EH (cell line): ENCODE results near the gene PTPRO.
"Not testable (repeated sequence)": the region's sequence is repeated elsewhere in the genome, so short reads cannot be mapped to it uniquely, and the experiment has no call there.

Source experiments
- DNase-seq: peaks from one replicate; pipeline ENCODE4 v3.0.0-alpha.2; 2015; ENCODE audit warnings: low read depth

PTPRO gene

DNA sequence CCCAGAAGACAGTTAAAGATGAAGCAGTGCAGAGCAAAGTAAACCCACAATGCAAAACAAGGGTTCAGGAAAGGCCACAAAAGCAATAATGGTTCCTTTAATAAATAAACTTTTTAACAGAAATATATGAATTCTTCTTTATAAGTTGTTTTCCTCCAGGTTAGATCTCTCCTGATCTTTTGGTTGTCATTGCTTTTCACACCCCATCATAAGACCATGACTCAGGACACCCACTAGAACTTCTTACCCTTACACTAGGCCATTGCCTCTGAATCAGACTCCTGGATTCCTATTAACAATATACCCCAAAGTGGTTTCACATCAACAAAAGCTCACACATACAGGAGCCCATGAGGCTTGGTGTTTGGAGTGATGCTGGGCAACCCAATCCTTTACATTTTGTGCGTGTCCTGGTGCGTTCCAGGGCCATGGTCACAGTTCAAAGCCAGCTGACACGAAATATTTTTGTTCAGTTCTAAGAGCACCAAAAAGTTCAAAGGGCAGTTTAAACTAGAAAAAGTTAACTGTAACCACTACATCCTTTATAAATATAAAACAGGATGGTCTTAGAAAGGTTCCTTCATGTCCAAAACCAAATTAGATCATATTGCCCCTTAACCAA, 279.9 kb downstream of the PTPRO start:
- DNase-seq = no peak

DNA sequence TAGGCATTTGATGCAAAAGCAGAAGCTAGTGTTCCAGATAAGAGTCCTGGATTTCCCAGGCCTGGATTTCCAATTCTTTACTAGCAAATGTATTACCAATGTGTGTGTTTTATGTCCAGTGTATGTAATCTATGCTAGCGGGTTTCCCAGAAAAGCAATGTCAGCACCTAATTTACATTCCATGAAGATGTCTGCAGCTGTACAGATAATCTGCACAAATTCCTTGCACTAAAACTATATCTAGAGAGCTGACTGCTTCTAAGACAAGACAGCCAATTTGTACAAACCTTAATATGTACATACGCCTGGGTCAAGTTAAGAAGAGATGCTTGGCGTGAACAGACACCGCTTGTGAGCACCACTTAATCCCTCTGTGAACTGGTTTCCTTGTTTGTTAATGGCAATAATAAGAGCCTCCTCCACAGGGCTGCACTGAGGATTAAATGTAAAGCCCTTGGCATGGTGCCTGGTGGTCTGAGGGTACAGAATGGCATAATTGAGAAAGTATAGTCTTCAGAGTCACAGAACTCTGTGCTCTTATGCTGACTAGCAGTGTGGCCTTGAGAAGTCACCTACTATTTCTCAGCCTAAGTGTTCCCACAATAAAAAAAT, 281.3 kb downstream of the PTPRO start:
- DNase-seq = no peak

DNA sequence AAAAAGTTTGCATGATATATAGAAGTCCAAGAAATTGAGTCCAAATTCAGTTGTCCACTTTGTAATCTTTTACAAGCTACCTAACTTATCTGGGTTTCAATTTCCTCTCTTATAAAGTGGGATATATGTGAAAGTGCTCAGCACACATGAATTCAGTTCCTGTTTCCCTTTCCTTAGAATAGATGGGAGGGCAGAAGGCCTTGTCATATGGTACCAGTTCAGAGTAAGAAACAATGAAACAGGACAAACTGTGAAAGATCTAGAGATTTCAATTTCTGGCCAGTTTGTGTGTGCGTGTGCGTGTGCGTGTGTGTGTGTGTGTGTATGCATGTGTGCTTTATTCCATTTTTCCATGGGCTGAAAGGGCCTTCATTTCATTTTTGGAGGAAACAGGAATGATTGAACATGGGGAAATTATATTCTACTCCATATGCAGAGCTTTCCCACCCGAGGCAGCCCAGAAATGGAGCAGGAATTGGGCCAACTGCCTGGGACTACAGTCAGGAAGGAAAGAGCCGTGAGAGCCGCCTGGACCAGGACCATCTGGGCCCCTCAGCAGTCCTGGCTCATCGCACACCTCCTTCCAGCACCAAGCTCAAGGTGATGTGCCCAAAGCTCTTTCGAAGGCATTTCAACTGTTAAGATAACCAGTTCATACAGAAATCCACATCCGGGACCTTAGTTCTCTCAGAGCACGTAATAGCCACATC, 283.7 kb downstream of the PTPRO start:
- no peak for DNase-seq

DNA sequence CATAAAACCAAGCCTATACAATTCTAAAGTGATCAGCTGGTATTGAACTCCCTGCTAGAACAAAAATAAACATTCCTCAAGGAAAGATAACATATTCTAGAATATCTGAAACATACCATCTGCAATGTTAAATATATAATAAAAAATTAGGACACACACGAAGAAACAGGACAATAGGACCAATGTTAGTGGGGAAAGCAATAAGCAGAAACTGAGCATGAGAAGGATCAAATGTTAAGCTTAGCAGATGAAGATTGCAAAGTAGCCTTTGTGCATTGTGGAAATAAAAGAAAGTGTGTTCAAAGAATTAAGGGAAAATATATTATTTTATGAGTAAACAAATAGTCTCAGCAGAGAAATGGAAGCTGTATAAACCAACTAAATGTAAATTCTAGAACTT, 286.1 kb downstream of the PTPRO start:
- no peak for DNase-seq

DNA sequence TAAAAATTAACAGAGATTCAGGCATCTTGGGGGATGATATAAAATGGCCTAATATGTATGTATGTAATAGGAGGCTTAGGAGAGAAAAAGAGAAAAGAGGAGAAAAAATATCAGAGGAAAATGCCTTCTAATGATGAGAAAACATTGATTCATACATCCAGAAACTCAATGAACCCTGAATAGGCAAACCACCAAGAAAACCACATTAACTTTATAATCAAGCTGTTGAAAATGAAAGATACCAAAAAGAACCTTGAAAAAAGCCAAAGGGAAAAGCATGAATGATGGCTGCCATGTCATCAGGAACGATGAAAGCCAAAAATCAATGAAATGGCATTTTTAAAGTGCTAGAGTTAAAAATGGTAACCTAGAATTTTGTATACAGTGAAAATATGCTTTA, 286.6 kb downstream of the PTPRO start:
- DNase-seq = no peak

DNA sequence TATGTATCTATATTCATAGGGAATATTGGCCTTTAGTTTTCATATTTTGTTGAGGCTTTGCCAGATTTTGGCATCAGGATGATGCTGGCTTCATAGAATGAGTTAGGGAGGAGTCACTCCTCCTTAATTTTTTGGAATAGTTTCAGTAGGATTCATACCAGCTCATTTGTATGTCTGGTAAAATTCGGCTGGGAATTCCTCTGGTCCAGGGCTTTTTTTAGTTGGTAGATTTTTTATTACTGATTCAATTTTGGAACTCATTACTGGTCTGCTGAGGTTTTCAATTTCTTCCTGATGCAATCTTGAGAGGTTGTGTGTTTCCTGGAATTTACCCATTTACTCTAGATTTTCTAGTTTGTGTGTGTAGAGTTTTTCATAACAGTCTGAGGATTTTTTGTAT, 291.7 kb downstream of the PTPRO start:
- peak; percentile 87 for DNase-seq

DNA sequence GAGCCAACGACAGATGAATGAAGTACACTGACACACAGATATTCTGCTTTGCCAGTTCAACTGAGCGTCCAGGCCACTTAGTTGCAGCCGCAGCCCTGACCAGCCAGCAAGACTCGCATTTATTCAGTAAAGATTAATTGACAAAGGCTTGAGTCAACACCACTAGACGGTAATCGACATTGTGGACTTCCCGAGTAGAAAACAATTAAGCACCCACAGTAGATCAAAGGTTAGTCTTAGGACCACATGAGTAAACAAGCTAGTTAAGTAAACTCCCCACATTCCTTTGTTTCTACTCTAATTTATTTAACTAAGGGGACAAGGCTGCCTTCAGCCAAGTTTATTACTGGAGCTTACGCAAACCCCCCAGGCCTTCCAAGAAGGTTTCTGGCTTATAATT, 294.2 kb downstream of the PTPRO start:
- not testable (repeated sequence) for DNase-seq

DNA sequence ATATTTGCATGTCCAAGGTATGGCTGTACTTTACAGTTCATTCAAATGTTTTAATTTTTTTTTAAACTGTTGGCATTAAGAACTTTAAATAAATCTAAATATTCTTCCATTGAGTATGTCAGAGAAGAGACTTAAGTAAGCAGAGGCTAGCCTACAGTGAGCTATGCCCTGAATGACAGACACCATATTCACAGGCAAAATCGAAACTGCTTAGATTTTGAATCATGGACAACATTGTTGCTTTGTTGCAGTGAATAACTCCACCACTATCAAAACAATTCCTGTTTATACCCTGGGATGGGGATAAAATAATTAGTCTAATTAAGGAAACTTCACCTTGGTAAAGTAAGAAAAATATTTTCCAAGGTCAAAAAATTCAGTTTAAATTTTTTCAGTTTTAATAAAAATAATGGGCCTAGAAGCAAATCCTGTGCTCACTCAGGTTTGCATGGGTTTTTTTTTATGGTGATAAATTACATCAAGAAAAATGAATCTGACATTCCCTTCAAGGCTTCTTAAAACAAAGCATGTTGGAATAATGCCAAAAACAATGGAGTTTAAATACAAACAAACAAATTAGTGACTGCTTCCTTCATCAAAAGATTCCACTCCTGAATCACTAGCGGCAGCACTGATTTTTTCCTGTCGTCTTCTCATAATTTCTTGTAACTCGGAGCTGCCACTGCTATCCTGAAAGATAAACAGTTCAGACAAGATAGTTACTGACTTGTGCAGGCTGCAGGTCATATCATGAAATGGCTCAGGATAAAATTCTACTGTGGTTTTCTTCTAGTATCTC, 298.6 kb downstream of the PTPRO start:
- peak; percentile 35 for DNase-seq

DNA sequence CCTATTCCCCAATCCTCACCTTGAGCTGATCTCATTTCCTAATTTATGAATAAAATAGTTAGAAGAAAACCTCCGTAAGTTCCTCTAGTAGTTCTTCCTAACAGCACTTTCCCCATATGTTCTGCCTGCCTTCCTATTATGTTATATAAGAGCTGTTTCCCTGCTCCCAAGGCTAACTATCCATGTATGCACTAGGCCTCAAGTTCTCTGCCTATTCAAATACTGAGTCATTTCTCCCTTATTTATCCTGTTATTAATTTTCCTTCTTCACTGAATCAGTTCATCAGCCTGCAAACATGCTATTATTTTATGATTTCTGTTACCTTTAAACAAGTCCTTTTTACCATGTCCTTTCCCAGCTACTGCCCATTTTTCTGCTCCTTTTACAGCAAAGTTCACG, 302.8 kb downstream of the PTPRO start:
- DNase-seq = no peak

DNA sequence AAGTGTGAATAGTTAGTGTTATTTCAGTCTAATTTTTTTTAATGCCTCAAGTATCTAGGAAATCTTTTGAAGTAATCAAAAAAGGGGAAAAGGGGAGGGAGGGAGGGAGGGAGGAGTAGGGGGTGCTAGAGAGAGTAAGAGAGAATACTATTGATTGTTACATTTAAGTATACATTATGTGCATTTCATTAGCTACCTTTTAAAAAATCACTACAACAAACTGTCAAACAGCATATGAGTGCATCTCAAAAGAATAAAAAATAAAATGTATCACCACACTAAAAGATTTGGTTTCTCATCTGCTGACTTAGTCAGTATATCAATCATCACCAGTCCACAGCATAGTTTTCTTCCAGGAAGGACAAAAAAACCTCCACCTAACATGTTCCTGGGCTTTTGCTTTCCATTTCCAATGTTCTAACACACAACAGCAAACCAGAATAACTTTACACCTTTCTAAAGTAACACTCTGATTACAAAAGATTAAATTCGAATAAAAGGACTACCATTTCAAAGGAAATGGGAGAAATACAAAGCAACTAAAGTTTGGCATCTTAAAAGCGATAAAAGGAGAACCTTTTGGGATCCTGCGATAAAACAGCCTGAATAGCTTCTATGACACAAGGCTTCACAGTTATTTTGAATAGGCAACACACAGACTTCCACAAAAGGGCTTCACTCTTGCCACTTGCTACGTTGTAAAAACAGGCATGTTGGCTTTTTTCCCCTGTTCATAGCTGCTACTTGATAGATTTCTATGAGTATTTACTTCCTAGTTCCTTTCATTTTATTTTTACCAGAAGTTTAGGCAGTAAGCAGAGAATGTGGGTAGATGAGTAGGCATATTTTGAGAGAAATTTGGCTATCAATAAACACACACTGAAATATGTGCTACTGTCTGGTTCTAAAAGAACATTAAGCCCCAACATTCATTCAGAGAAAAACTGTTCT, 306.0 kb downstream of the PTPRO start:
- DNase-seq = peak; percentile 78

DNA sequence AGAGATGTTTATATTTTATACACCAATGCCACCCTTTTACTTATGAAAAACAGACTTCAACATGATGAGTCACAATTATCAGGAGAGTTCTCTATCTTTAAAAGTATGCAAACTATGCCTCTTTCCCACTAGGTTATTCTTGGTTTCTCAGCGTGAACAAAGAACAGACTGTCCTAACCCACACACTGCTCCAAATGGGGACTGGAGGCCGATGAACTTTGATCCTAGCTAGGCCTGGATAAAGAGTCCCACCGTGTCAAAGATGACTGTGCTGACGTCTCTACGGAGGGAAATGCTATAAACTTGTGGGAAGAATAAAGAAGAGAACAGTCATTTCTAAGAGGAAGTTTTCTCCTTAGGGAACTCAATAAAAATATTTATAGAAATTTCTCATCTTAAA, 306.8 kb downstream of the PTPRO start:
- peak; percentile 99 for DNase-seq

DNA sequence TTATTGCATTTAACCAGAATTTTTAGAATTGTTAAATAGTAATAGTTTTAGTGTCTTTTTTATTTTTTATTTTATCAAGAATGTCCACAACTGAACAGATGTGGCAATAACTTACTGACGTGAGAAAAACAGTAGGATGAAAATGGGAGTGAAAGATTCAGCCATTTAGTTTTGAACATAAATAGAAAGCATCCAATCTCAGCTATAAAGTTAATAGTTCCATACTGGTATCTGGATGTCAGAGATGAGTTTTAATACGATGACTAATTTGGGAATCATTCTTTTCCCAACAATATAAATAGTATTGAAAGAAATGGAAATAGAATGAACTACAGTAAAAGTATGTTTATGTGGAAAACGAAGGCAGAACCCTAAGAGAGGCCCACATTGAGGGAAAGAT, 307.5 kb downstream of the PTPRO start:
- DNase-seq = peak; percentile 92

DNA sequence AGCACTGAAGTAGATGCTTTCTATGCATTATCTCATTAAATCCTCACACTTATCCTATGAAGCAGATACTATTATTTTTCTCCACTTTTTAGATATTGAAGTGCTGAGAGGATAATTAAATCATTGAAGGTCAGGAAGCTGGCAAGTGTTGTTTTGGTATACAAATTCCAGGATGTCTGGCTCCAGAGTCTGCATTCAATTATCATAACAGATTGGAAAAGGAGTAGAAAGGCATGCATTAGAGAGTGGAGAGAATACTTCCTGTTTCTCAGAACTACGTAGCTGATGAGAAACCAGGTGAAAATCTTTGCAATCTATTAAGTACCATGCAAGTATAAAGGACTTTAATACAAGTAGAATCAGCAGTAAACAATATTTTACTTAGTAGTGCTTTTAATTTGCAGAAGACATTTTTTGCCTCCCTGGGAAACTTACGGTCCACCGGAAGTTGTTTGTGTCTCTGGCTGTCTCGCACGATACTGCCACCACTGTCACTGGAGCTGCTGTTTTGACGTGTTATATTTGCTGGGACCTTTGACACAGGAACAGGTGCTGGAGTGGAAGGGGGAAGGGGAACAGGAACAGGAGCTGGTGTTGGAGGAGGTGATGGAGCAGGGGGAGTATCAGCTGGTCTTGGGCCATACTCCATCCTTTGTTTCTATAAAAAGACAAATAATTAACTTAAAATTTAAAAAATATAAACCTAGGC, 308.9 kb downstream of the PTPRO start:
- peak; percentile 51 for DNase-seq

DNA sequence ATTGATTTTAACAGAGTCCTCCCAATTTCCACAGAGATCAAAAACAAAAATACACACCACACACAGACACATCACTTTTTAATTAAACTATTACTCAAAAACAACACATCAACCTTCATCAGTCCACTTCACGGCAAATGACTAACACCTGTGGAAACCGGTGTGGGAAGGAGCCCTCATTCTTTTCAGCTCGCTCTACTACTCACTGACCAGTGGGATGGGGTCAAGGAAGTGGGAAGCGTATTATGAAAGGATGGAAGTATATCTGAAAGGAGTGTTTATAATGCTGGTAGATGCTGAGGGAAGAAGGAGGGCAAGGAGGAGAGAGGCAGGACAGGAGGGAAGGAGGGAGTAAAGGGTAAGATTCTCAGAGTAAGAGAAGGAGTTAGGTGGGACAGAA, 310.4 kb downstream of the PTPRO start:
- peak; percentile 20 for DNase-seq

DNA sequence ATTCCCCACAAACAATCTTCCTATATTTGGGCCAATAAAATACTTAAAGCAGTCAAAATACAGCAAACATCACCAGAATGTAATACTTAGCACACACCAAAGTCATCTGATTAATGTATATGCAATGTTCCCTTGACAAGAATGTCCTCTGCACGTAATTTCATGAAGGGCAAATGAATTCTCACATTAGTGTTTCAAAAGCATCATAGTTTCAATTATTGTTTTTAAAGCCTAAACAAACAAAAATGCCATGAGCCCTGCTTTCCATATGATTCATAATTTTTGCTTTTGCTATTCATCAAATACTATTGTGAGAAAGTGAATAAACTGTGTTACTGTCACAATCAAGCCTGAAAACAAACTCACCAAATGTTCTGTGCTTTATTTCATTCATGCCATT, 310.9 kb downstream of the PTPRO start:
- peak; percentile 46 for DNase-seq

DNA sequence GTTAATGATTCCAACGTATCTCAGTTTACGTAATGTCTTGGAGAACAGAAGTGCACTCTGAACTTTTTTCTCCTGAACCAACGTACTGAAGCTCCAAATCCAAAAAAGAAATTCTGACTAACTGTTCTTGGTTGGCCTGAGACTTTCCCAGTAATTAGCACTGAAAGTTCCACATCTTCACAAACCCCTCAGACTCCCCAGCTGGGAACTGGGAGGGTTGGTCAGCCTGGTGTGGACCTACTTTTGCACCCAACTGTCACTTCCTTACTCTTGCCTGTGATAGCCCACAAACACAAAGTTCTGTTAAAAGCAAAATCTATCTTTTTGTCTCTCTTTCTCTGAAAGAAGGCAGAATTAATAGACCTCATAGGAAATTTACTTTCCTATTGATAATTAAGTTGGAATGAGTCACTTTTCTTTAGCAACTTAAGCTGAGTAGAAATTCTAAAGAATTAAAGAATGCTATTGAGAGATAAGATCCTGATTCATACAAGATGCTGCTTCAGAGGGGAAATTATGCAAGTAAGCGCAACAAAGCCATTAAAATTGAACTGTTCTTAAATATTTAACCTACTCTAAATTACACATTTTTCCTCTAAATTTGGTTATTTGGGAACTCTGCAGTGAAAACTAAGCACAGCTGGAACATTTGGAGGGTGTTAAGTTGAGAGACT, 311.8 kb downstream of the PTPRO start:
- peak; percentile 76 for DNase-seq

DNA sequence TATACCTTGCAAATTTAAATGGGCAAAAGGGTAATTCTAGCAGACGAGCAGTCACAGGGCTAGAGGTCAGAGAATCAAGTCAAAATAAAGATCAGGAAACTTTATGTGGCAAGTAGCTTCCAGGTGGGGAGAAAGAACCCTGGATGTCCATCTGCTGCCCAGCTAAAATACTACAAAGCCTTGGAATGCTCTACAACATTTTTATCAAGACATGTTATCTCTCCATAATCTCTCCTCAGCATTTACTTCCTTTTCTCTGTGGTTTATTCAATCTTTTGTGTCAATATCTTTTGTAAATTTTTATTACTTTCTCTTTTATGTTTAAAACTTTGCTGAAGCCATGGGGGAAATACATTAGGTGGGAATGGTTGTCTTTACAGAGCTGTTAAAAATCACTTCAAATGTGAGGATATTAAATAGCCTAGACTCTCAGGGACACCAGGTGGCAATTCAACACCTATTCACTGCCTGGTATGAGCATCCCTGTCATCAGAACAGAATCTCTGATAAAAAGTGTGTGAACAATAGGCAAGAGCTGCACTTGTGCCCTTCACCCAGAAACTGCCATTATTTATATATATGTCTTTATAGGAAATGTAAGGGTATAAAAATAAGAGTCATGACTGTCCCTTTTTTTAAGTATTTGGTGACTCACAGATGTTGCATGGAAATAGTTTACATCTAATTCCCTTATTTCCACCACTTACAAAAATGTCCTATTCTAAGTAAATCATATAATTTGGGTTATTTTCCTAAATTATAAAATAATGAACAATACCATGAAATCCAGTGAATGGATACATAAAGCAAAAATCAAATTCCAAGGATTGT, 314.0 kb downstream of the PTPRO start:
- peak; percentile 36 for DNase-seq

DNA sequence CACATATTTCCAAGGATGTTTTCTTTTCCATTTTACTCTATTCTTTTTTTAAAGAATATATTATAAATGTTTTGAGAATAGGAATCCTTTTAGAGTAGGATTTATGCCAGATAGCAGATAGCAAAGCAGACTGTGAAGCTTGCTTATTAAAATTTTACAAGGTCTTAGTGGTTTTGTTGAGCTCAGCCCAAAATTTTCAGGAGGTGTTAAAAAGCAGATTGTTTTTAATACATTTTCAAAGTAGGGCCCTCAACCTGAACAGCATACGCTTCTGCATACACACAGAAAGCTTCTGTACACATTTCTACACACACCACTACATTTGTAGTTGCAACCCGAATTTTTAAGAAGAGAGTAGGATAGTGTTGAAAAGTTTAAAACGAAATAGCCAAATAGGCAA, 315.9 kb downstream of the PTPRO start:
- peak; percentile 62 for DNase-seq

DNA sequence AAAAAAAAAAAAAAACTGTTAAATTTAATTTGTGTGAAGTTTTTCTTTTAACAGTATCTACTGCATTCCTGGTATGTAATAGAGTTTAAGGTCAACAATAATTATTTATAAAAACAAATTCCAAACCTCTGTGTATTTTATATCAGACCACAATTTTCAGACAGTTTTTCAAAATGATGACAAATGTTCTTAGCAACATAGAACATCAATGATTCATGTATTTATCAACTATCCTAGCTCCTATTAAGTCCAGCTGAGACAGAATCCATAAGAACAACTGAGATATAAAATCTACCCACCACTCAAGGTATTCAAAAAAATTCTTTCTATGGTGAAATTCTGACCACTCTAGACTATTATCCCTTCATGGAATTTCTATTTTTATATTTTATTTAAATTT, 322.4 kb downstream of the PTPRO start:
- DNase-seq = peak; percentile 82
